Adipocyte (in vitro differentiated cells): ENCODE data around the gene CCDC82.

Source experiments
- DNase-seq: peaks from one replicate; pipeline ENCODE4 v3.0.0-alpha.2; 2015; ENCODE audit warnings: low read depth
- H3K27me3 ChIP-seq: replicated peaks from 2 replicates; pipeline ENCODE4 v1.7.0; 2013; ENCODE audit warnings: mild to moderate bottlenecking, low read length, moderate library complexity; ENCODE audit not compliant: control insufficient read depth, insufficient read depth
- H3K36me3 ChIP-seq: 2 replicates; pipeline ENCODE4 v1.7.0; 2013; ENCODE audit warnings: low read length, mild to moderate bottlenecking, moderate library complexity; ENCODE audit not compliant: control insufficient read depth, insufficient read depth, severe bottlenecking
- H3K4me1 ChIP-seq: 2 replicates; pipeline ENCODE4 v1.7.0; 2013; ENCODE audit warnings: mild to moderate bottlenecking, low read length, moderate library complexity; ENCODE audit not compliant: control insufficient read depth, insufficient read depth
- H3K4me3 ChIP-seq: 2 replicates; pipeline ENCODE4 v1.7.0; 2013; ENCODE audit warnings: mild to moderate bottlenecking, low read length, moderate library complexity
- H3K9ac ChIP-seq: 2 replicates; pipeline ENCODE4 v1.7.0; 2013; ENCODE audit warnings: mild to moderate bottlenecking, low read length, moderate library complexity
- H3K9me3 ChIP-seq: 2 replicates; pipeline ENCODE4 v1.7.0; 2013; ENCODE audit warnings: mild to moderate bottlenecking, low read length, moderate library complexity; ENCODE audit not compliant: control insufficient read depth

CCDC82 gene

DNA sequence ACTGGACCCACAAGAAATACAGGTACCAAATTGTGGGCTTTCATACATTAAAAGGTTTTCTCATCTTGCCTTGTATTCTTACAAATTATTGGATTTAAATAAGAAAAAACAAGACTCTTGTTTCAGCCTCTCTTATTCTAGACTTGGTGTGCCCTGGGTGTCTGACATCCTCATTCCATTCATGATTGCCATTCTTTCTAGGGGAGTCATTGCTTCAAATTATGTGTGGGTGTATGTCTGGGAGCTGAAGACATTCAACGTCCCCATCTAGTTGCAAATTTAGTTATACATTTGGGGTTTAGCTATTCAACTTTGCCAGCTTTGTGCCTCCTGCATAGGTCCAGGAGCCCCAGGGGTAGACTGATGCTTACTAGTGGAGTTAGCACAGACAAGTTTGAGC is 64.8 kb downstream of the CCDC82 start:
- Histone ChIP-seq H3K9ac (peak overlapping the region; percentile 69), H3K4me3 (peak overlapping the region; percentile 51), H3K36me3 (no peaks in the 10 kb centered on the region), H3K9me3 (no peaks in the 10 kb centered on the region), H3K27me3 (no peaks in the 10 kb centered on the region), H3K4me1 (peaks cover 68% of the 10 kb centered on the region)
- peak; percentile 74 for DNase-seq

- Histone ChIP-seq H3K4me3 (no peak overlapping the region), H3K27me3 (no peaks in the 10 kb centered on the region), H3K4me1 (peaks cover 61% of the 10 kb centered on the region), H3K36me3 (no peaks in the 10 kb centered on the region), H3K9ac (no peak overlapping the region), H3K9me3 (no peaks in the 10 kb centered on the region)
- DNase-seq = no peak
Measured at GRCh38 chr11:96323642-96323985, 66.1 kb downstream of the CCDC82 start.

DNA sequence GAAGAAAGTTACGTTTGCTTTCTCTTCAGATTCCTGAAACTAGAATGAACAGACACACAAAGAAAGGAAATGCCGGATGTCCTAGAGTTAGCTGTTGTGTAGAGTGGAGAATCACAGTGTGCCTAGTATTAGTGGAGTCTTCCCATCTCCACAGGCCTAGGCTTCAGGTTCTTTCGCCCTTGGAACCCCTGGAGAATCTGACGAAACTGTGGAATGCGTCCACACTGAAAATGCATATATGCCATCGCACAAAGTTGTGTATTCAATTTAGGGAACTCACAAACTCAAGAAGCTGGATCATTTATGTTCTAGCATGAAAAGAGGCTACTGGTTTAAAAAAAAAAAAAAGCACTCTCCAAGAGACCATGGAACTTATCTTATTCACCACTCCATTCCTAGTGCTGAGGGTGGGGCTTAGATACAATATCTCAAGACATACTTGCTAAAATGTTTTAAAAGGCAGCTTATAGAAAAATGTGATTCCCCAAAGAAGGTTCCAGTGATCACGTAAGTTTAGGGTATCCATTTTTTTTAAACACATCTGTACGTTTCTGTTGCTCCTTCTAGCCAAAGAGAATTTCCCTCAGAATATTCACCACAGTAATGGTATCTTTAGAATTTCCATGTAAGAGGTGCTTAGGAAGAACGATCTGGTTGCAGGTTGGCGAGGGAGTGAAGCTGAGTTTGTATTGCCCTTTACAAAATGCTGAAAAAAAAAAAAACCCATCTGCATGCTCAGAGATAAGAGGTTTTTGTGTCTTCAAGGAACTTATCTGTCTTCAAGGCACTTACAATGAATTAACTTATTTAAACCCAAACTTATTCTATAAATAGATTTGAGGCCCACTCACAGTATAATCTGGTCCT is 66.7 kb downstream of the CCDC82 start:
- Histone ChIP-seq H3K4me1 (peaks cover 62% of the 10 kb centered on the region), H3K9me3 (no peaks in the 10 kb centered on the region), H3K9ac (no peak overlapping the region), H3K4me3 (no peak overlapping the region), H3K36me3 (no peaks in the 10 kb centered on the region), H3K27me3 (no peaks in the 10 kb centered on the region)
- no peak for DNase-seq

GRCh38 chr11:96321091-96321490 is 68.6 kb downstream of the CCDC82 start:
- H3K36me3 ChIP-seq = no peaks in the 10 kb centered on the region
- H3K27me3 ChIP-seq = no peaks in the 10 kb centered on the region
- no peak overlapping the region for H3K4me3 ChIP-seq
- no peaks in the 10 kb centered on the region for H3K9me3 ChIP-seq
- DNase-seq = no peak
- H3K4me1 ChIP-seq = peaks cover 80% of the 10 kb centered on the region
- no peak overlapping the region for H3K9ac ChIP-seq

- no peak for DNase-seq
- Histone ChIP-seq H3K36me3 (no peaks in the 10 kb centered on the region), H3K4me1 (peaks cover 72% of the 10 kb centered on the region), H3K9ac (no peak overlapping the region), H3K4me3 (no peak overlapping the region), H3K9me3 (no peaks in the 10 kb centered on the region), H3K27me3 (no peaks in the 10 kb centered on the region)
Measured at GRCh38 chr11:96319898-96320656, 69.6 kb downstream of the CCDC82 start.

DNA sequence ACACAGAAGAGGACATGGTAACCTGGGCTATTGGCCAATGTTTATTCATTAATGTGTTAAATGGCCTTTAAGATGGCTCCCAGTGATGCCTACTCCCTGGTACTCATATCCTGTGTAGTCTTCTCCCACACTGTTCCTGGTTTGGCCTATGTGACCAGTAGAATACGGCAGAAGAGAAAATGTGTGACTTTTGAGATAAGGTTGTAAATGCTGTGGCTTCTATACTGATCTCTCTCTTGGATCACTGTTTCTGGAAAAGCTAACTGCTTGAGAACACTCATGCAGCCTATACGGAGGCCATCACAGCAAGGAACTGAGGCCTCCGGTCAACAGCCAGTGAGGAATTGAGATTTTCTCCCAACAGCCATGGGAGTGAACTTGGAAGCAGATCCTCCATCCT is 70.9 kb downstream of the CCDC82 start:
- Histone ChIP-seq H3K4me3 (no peak overlapping the region), H3K9ac (no peak overlapping the region), H3K36me3 (no peaks in the 10 kb centered on the region), H3K9me3 (no peaks in the 10 kb centered on the region), H3K4me1 (peaks cover 74% of the 10 kb centered on the region), H3K27me3 (no peaks in the 10 kb centered on the region)
- no peak for DNase-seq

GRCh38 chr11:96318399-96318798 is 71.3 kb downstream of the CCDC82 start:
- Histone ChIP-seq H3K4me3 (no peak overlapping the region), H3K9ac (no peak overlapping the region), H3K27me3 (no peaks in the 10 kb centered on the region), H3K9me3 (no peaks in the 10 kb centered on the region), H3K36me3 (no peaks in the 10 kb centered on the region), H3K4me1 (peaks cover 74% of the 10 kb centered on the region)
- DNase-seq = no peak

GRCh38 chr11:96317985-96318384 is 71.7 kb downstream of the CCDC82 start:
- Histone ChIP-seq H3K9ac (no peak overlapping the region), H3K36me3 (no peaks in the 10 kb centered on the region), H3K4me1 (peaks cover 70% of the 10 kb centered on the region), H3K4me3 (no peak overlapping the region), H3K27me3 (no peaks in the 10 kb centered on the region), H3K9me3 (no peaks in the 10 kb centered on the region)
- DNase-seq = no peak

DNA sequence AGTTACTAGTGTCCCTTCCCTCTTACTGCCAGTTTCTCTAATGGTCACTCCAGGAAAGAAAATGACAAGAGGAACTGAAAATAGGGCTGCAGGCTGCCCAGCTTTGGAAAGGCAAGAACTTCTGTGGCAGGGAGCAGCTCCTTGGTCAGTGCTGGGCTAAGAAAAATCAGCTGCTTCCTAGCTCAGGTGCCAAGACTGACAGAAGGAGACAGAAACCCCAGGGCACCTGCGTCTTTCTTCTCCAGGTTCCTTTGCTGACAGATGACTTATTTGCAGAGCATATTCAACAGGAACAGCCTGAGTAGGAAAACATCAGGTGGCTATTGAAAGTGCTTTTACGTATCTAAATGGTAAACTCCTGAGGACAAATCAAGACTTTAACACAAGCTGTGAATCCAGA is 72.1 kb downstream of the CCDC82 start:
- Histone ChIP-seq H3K4me1 (peaks cover 70% of the 10 kb centered on the region), H3K36me3 (no peaks in the 10 kb centered on the region), H3K27me3 (no peaks in the 10 kb centered on the region), H3K9me3 (no peaks in the 10 kb centered on the region), H3K4me3 (no peak overlapping the region), H3K9ac (no peak overlapping the region)
- no peak for DNase-seq

GRCh38 chr11:96316869-96317268 is 72.8 kb downstream of the CCDC82 start:
- Histone ChIP-seq H3K9me3 (no peaks in the 10 kb centered on the region), H3K4me3 (no peak overlapping the region)

DNA sequence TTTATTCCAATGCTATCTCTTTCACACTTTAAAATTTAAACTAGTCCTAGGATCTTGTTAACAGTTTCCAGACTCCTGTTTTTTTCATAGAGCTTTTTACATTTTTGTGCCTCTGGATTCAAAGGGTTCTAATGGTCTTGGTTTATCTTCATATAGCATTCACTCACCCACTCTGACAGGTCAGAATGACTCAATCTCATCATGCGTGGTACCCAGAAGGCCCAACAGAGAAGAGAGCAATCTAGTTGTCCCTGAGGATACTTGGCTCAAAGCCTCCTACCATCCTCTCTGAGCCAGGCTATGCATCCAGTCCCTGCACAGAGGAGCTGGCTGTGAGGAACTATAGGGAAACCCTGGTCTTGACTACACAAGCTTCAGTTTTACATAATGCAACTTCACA is 74.2 kb downstream of the CCDC82 start:
- no peak overlapping the region for H3K4me3 ChIP-seq
- no peaks in the 10 kb centered on the region for H3K36me3 ChIP-seq
- no peak for DNase-seq
- H3K27me3 ChIP-seq = no peaks in the 10 kb centered on the region
- no peaks in the 10 kb centered on the region for H3K9me3 ChIP-seq
- H3K9ac ChIP-seq = no peak overlapping the region
- peaks cover 68% of the 10 kb centered on the region for H3K4me1 ChIP-seq

More at GRCh38 chr11:96316869-96317268, 72.8 kb downstream of the CCDC82 start:
- peak; percentile 31 for DNase-seq
- peaks cover 68% of the 10 kb centered on the region for H3K4me1 ChIP-seq
- no peaks in the 10 kb centered on the region for H3K36me3 ChIP-seq
- no peak overlapping the region for H3K9ac ChIP-seq
- H3K27me3 ChIP-seq = no peaks in the 10 kb centered on the region
